Thoracic aorta (tissue), 2 donors: ENCODE results near the gene RGS8. TPM values are rescaled to one million over a fixed set of nuclear protein-coding genes. Genes with fewer than 3 reads are reported as not detected.

ENCODE experiments used
- ATAC-seq: fragments of 150-250 bp; one replicate; pipeline ENCODE4 v1.8.0; 2017; ENCODE audit warnings: low read depth; ENCODE audit not compliant: insufficient number of reproducible peaks, low FRiP score
- DNase-seq: peaks from one replicate; pipeline ENCODE4 v3.0.0-alpha.2; 2020; ENCODE audit warnings: low spot score
- H3K27ac ChIP-seq, 2 donors: fragments of 200-600 bp; sonication (generic); 1 replicate in 1 of 2; 2 replicates in 1 of 2; pipeline ENCODE4 v1.5.1; 2016; ENCODE audit warnings: mild to moderate bottlenecking in 2 of 2, moderate library complexity in 2 of 2
- H3K27me3 ChIP-seq: fragments of 200-600 bp; sonication (generic); replicated peaks from 2 replicates; pipeline ENCODE4 v1.6.0; 2016; ENCODE audit warnings: mild to moderate bottlenecking; ENCODE audit not compliant: insufficient read depth
- H3K36me3 ChIP-seq: fragments of 200-600 bp; sonication (generic); one replicate; pipeline ENCODE4 v1.5.1; 2016
- H3K4me1 ChIP-seq, 2 donors: fragments of 200-600 bp; sonication (generic); 1 replicate in 1 of 2; 2 replicates in 1 of 2; pipeline versions ENCODE4 v1.5.1 to v1.6.0; 2016; ENCODE audit warnings: low read depth in 2 of 2, mild to moderate bottlenecking in 1 of 2; ENCODE audit not compliant: control insufficient read depth in 1 of 2
- H3K4me3 ChIP-seq: fragments of 200-600 bp; sonication (generic); 2 replicates; pipeline ENCODE4 v1.5.1; 2016; ENCODE audit warnings: mild to moderate bottlenecking
- H3K9me3 ChIP-seq: fragments of 200-600 bp; sonication (generic); 2 replicates; pipeline ENCODE4 v1.5.1; 2016
- CTCF ChIP-seq: fragments of 200-600 bp; sonication (generic); IDR thresholded peaks from one replicate; pipeline ENCODE4 v1.5.1; 2019; ENCODE audit warnings: antibody characterized with exemption
- total RNA-seq, 2 donors: library from RNA; depleted of rRNA; stranded (reverse); fragments of >200 nt; gene quantifications; one replicate each; pipeline versions ENCODE4 v1.1.0 to v1.2.3, GENCODE V29; 2016

RGS8 gene
- total RNA-seq, 2 donors from 2014 or later: not detected

DNA sequence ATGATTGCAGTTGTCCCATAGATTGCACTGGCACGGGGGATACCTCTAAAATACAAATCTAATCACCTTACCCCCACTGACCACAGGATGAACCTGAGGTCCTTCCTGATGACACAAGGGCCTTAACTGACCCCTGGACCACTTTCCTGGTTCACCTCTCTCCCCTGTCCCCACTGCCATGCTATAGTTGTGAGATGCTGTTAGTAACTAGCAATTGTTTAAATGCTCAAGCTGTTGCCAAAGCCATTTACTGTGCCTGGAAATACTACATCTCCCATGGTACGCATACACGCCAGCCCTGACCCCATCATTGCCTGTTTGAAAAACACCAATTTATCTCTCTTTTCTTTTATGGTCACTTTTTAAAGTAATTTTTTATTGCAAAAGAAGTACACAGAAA, 29.1 kb upstream of the RGS8 start:
- ATAC-seq: no peak
- Histone ChIP-seq H3K27ac (no peak overlapping the region), H3K4me3 (no peak overlapping the region), H3K36me3 (no peaks in the 10 kb centered on the region), H3K4me1 (no peaks in the 10 kb centered on the region), H3K27me3 (no peaks in the 10 kb centered on the region), H3K9me3 (no peaks in the 10 kb centered on the region)
- DNase-seq: no peak
- no peak for TF ChIP-seq CTCF

DNA sequence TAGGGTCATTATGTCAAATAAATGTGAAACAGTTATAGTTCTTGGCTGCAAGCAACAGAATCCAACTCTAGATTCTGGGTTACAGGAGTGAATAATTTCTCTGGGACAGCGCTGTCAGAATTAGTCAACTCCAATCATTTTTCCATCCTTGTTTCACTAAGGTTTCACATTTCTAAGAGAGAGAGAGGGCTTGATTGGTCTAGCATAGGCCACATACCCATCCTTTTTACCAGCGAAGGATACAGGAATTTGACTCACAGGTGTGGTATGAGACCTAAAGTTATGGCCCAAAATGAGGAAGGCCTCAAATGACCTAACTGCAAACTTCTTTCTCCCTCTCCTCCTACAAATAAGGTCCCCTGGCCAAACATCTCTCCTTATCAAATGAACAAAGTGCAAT, 25.5 kb upstream of the RGS8 start:
- TF ChIP-seq CTCF: no peak
- H3K36me3 ChIP-seq: no peaks in the 10 kb centered on the region
- ATAC-seq (no peak), DNase-seq (no peak)
- no peak overlapping the region for H3K27ac ChIP-seq
- H3K9me3 ChIP-seq: no peaks in the 10 kb centered on the region
- no peaks in the 10 kb centered on the region for H3K27me3 ChIP-seq
- H3K4me3 ChIP-seq: no peak overlapping the region
- peaks cover 0 to 13% of the 10 kb centered on the region in 2 donors for H3K4me1 ChIP-seq

GRCh38 chr1:182709225-182709764, 24.9 kb upstream of the RGS8 start:
- no peak for TF ChIP-seq CTCF
- peaks cover 0 to 13% of the 10 kb centered on the region in 2 donors for H3K4me1 ChIP-seq
- no peaks in the 10 kb centered on the region for H3K9me3 ChIP-seq
- no peak for ATAC-seq
- no peaks in the 10 kb centered on the region for H3K27me3 ChIP-seq
- no peak overlapping the region for H3K27ac ChIP-seq
- H3K4me3 ChIP-seq: no peak overlapping the region
- no peak for DNase-seq
- H3K36me3 ChIP-seq: no peaks in the 10 kb centered on the region

DNA sequence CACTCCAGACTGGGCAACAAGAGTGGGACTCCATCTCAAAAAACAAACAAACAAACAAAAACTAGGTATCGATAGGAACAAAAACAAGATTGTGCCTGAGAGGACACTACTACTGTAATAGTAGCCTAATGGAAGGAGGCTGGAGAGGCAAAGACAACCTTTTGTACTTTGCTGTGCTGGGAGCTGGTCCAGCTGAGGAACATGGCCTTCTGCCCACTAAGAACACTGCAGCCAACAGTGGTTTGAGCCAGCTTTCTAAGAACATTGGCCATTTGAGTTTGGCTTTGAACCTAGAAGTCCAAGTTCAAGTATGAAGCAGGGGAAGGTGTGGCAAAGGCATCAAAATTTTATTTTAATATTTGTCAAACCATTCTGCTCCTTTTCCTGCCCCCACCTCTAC, 22.7 kb upstream of the RGS8 start:
- no peaks in the 10 kb centered on the region for H3K36me3 ChIP-seq
- no peak for TF ChIP-seq CTCF
- ATAC-seq (no peak), DNase-seq (no peak)
- H3K4me1 ChIP-seq: peaks cover 0 to 13% of the 10 kb centered on the region in 2 donors
- H3K4me3 ChIP-seq: no peak overlapping the region
- H3K27me3 ChIP-seq: no peaks in the 10 kb centered on the region
- no peak overlapping the region for H3K27ac ChIP-seq
- H3K9me3 ChIP-seq: no peaks in the 10 kb centered on the region

DNA sequence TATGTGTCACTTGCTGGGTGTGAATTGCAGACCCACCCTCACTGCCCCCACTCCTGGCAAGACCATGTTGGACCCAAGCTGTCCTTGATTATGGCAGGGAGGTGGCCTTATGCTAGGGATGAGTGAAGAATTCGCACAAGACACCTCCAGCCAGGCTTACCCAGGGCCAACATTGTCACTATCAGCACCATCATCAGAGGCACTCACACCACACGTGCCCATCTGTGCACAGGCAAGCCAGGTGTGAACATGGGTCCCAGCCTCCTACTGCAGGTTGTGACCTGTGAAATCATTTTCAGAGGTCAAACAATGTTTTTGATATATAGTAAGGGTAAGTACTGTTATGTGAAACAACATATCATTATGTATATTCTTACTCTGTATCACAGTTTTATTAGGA, 20.3 kb upstream of the RGS8 start:
- H3K36me3 ChIP-seq: no peaks in the 10 kb centered on the region
- no peak for ATAC-seq
- peaks cover 0 to 20% of the 10 kb centered on the region in 2 donors for H3K4me1 ChIP-seq
- H3K9me3 ChIP-seq: no peaks in the 10 kb centered on the region
- TF ChIP-seq CTCF: no peak
- H3K27me3 ChIP-seq: no peaks in the 10 kb centered on the region
- H3K4me3 ChIP-seq: no peak overlapping the region
- H3K27ac ChIP-seq: no peak overlapping the region
- DNase-seq: no peak
